Activated T-cell treated with anti-CD3 and anti-CD28 coated beads, Interleukin-2, amount 50 U/mL, for 72 hours (primary cell): Measurements from ENCODE around the gene MRPS14. TPM values are rescaled to one million over a fixed set of nuclear protein-coding genes. Genes with fewer than 3 reads are reported as not detected.
A peak's percentile ranks its signal among the peaks of the same experiment; 100 is the strongest.
"Not testable (repeated sequence)": the region's sequence is repeated elsewhere in the genome, so short reads cannot be mapped to it uniquely, and the experiment has no call there.

Experiments used
- ATAC-seq, 2 donors: fragments of 150-1000 bp; cut with Tn5 transposase; replicated peaks in 1 of 2; 2 replicates each; pipeline ENCODE4 v1.10.0; 2021; ENCODE audit warnings: moderate library complexity in 2 of 2, mild to moderate bottlenecking in 1 of 2
- DNase-seq, 2 donors: peaks; one replicate each; pipeline ENCODE4 v3.0.0; 2021 to 2022; ENCODE audit warnings: mixed read lengths in 1 of 2
- H3K27ac Mint-ChIP-seq: one replicate; pipeline ENCODE4 v1.8.0; 2022; ENCODE audit warnings: mild to moderate bottlenecking, moderate library complexity, mixed read lengths
- H3K27me3 Mint-ChIP-seq: one replicate; pipeline ENCODE4 v1.8.0; 2022; ENCODE audit warnings: low read depth, mixed read lengths
- H3K36me3 Mint-ChIP-seq, 2 donors: one replicate each; pipeline ENCODE4 v1.8.0; 2022; ENCODE audit warnings: mixed read lengths in 2 of 2, mild to moderate bottlenecking in 1 of 2; ENCODE audit not compliant: insufficient read depth in 2 of 2
- H3K4me1 Mint-ChIP-seq: one replicate; pipeline ENCODE4 v1.8.0; 2022; ENCODE audit warnings: low read depth, mixed read lengths
- H3K4me3 Mint-ChIP-seq, 2 donors: one replicate each; pipeline ENCODE4 v1.8.0; 2022; ENCODE audit warnings: mild to moderate bottlenecking in 2 of 2, mixed read lengths in 2 of 2, moderate library complexity in 2 of 2
- H3K9me3 Mint-ChIP-seq, 2 donors: one replicate each; pipeline ENCODE4 v1.8.0; 2022; ENCODE audit warnings: mixed read lengths in 2 of 2
- total RNA-seq, 2 donors: library from RNA; stranded (reverse); gene quantifications; one replicate each; pipeline ENCODE4 v1.2.3, GENCODE V29; 2022

MRPS14 gene
- total RNA-seq, result 10 to 100 TPM; 28.7 to 30.1 TPM

DNA sequence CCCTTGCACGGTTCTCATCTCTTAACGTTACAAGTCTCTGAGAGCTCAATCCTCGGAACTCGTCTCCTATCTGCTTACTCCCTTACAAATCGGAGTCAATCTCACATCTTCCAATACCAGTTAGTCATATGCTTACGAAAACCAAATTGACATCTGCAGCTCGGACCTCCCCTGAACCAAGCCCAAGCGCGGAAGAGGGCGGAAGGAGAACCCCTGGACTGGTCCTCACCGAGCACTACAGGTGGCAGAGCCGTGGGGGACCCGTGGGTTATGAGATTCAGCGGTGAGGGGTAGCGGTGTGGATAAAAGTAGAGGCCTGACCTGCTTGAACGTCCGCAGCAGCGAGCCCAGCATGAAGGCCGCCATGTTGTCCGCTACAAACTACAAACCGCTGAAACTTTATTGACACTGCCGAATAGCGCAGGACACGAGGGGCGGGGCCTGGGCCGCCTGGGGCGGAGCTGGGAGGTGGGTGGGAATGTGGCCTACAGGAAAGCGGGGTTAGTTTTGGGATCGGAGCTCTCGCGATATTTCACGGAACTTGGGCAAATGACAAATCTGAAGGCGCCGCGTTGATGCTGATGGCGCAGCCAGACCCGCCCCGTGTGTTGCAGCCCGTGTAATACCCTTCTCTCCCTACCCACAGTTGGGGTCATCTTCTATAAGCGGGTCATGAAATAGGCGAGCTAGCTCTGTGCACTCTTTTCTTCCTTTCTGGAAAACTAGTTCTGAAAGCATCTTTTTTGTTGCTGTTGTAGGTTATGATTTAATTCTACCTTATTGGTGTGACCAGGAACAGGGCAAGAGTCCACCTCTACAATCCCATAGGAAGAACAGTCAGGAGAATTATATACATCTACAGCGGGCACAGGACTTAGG is at the start of gene MRPS14:
Gene MRPS14 (minus strand): TSS at position 383 of the 879 bp plus-strand sequence. CDS start 17 bp downstream, at position 366.
- H3K27ac Mint-ChIP-seq, result peak within 1 kb of the TSS; percentile 98
- ATAC-seq (peak; percentile 87 to 92), DNase-seq (peak; percentile 97 to 98)
- H3K4me1 Mint-ChIP-seq, result peaks cover 29% of the 10 kb centered on the region
- H3K27me3 Mint-ChIP-seq, result no peaks in the 10 kb centered on the region
- peak within 1 kb of the TSS; percentile 92 for H3K4me3 Mint-ChIP-seq
- H3K36me3 Mint-ChIP-seq, result peaks cover 9 to 15% of the 10 kb centered on the region in 2 donors
- no peaks in the 10 kb centered on the region for H3K9me3 Mint-ChIP-seq

DNA sequence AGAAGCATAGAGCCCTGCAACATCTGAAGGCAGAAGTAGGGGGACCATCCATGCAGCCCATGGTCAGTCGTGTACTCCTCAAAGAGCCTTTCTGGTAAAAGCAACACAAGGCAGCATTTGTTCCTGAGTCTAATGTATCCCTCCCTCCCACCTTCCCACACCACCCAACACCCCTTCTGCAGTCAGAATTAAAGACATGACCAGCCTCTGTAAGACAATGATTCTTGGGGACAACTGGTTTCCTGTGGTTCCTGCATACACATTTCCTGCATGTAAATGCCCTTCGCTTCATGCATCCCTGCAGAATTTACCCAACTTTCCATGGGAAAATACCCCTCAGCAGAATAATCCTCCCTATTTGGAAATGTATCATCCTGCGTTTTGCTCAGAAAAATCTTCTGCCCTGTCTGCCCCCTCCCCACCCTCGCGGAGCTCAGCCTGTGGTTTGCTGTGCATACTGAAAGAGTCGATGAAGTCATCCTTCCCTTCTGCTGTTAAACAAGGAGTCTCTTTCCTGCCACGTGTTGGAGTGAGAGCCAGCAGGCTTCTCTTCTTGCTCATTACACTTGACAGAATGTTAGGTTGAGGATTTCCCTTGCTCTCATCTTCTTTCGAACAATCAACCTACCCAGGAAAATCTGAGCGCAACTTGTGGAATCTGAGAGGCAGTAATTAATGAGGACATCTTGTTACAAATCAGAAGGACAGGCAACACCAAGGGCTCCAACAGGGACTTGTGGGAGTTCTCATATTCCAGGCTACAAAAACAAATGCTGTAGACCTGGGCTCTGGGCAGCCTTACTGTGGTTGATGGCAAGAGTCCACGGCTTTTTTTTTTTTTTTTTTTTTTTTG is 49.1 kb upstream of the MRPS14 start:
- ATAC-seq (peak; percentile 87 to 90), DNase-seq (peak; percentile 29 to 41)
- no peaks in the 10 kb centered on the region for H3K27me3 Mint-ChIP-seq
- peaks cover 24% of the 10 kb centered on the region for H3K4me1 Mint-ChIP-seq
- peak overlapping the region; percentile 28 to 66 for H3K4me3 Mint-ChIP-seq
- H3K27ac Mint-ChIP-seq, result no peak overlapping the region
- H3K9me3 Mint-ChIP-seq, result no peaks in the 10 kb centered on the region
- H3K36me3 Mint-ChIP-seq, result no peaks in the 10 kb centered on the region

DNA sequence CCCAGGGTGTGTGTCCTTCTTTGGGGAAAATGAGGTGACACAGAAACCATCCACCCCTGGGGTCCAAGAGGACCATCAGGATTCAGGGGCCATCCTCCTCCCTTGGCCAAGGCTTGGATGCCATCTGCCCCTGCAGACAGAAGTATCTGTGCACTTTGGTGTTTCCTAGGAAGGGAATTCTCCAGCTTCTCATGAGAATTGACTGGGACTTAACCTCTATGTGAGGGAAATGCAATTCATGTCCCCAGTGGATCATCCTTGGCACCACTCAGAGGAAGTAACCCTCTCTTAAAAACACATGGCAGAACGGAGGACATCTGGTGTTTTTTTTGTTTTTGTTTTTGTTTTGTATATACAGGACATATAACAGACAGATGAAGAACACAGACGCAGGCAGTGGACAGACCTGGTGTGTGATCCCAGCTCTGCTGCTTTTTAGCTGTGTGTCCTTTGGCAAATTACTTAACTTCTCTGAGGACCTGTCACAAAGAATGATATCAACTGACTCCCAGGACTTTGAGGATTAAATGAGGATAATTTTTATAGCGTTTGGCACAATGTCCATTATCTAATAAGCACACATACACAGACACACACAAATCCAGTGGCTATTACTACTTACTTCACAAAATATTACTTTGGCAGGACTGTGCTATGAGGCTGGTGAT is 48.2 kb upstream of the MRPS14 start:
- H3K27ac Mint-ChIP-seq, result no peak overlapping the region
- no peak for DNase-seq
- H3K9me3 Mint-ChIP-seq, result no peaks in the 10 kb centered on the region
- H3K4me1 Mint-ChIP-seq, result peaks cover 24% of the 10 kb centered on the region
- H3K4me3 Mint-ChIP-seq, result no peak overlapping the region
- no peak for ATAC-seq
- no peaks in the 10 kb centered on the region for H3K36me3 Mint-ChIP-seq
- H3K27me3 Mint-ChIP-seq, result no peaks in the 10 kb centered on the region

- no peaks in the 10 kb centered on the region for H3K9me3 Mint-ChIP-seq
- no peaks in the 10 kb centered on the region for H3K36me3 Mint-ChIP-seq
- peaks cover 5% of the 10 kb centered on the region for H3K27me3 Mint-ChIP-seq
- H3K27ac Mint-ChIP-seq, result no peak overlapping the region
- no peak for ATAC-seq
- peaks cover 24% of the 10 kb centered on the region for H3K4me1 Mint-ChIP-seq
- H3K4me3 Mint-ChIP-seq, result no peak overlapping the region
- DNase-seq, result no peak
Observed at GRCh38 chr1:175070818-175071217, 47.6 kb upstream of the MRPS14 start.

GRCh38 chr1:175067362-175068106 is 44.3 kb upstream of the MRPS14 start, which contains the start of gene TNN:
Gene TNN, plus strand, starts transcription at chr1:175067833. Its CDS starts 9,586 bp downstream, at chr1:175077419.
- no peak within 1 kb of the TSS for H3K27ac Mint-ChIP-seq
- DNase-seq (no peak), ATAC-seq (no peak)
- H3K36me3 Mint-ChIP-seq, result no peaks in the 10 kb centered on the region
- H3K4me3 Mint-ChIP-seq, result no peak within 1 kb of the TSS
- no peaks in the 10 kb centered on the region for H3K9me3 Mint-ChIP-seq
- H3K27me3 Mint-ChIP-seq, result peaks cover 5% of the 10 kb centered on the region
- H3K4me1 Mint-ChIP-seq, result peaks cover 17% of the 10 kb centered on the region

GRCh38 chr1:175062858-175063257 is 39.6 kb upstream of the MRPS14 start:
- DNase-seq (no peak), ATAC-seq (no peak)
- Mint-ChIP-seq H3K27ac (no peak overlapping the region), H3K4me1 (no peaks in the 10 kb centered on the region), H3K27me3 (peaks cover 5% of the 10 kb centered on the region), H3K9me3 (no peaks in the 10 kb centered on the region), H3K36me3 (no peaks in the 10 kb centered on the region), H3K4me3 (no peak overlapping the region)

DNA sequence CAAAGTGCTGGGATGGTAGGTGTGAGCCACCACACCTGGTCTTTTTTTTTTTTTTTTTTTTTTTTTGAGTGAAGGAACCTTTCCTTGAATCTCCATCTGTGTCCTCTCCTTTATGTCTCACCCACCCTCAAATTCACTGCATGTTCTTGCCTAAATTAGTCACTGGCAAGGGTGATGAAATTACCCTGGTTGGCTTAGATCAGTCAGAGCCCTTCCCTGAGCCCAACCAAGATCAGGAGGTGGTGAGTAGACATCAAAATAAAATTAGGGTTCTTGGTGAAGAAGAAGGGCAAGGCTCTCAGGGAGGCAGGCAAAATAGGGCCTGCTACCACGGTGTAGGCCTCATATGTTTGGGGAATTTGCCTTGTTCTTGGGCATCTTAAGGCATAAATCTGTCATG is 39.1 kb upstream of the MRPS14 start:
- Mint-ChIP-seq H3K9me3 (no peaks in the 10 kb centered on the region), H3K4me3 (no peak overlapping the region), H3K27me3 (peaks cover 5% of the 10 kb centered on the region), H3K4me1 (no peaks in the 10 kb centered on the region), H3K27ac (no peak overlapping the region), H3K36me3 (no peaks in the 10 kb centered on the region)
- ATAC-seq, result peak; percentile 34 to 62
- DNase-seq, result no peak

GRCh38 chr1:175054736-175055135 is 31.5 kb upstream of the MRPS14 start:
- peaks cover 0 to 3% of the 10 kb centered on the region in 2 donors for H3K9me3 Mint-ChIP-seq
- no peak overlapping the region for H3K27ac Mint-ChIP-seq
- DNase-seq (no peak), ATAC-seq (no peak)
- peaks cover 9% of the 10 kb centered on the region for H3K27me3 Mint-ChIP-seq
- H3K36me3 Mint-ChIP-seq, result peaks cover 0 to 2% of the 10 kb centered on the region in 2 donors
- H3K4me1 Mint-ChIP-seq, result no peaks in the 10 kb centered on the region
- H3K4me3 Mint-ChIP-seq, result no peak overlapping the region

DNA sequence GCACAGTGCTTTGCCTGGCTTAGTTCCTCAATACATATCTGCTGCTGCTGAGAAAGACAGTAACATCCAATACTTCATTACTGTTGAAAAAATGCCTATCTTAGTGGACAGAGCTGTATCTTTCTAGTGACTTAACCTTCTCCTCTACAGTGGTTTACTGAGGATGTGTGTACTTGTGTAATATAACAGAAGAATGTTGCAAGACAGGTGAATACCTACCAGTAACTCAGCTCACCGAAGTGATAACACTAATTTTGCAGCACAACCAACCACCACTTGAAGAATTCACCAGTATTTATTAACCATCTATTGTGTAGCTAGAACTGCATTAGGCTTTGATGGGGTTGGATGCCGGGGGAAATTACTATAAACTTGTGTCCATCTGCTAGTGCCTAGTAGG is 27.8 kb upstream of the MRPS14 start:
- no peaks in the 10 kb centered on the region for H3K36me3 Mint-ChIP-seq
- no peak overlapping the region for H3K27ac Mint-ChIP-seq
- ATAC-seq (no peak), DNase-seq (no peak)
- no peaks in the 10 kb centered on the region for H3K9me3 Mint-ChIP-seq
- no peaks in the 10 kb centered on the region for H3K4me1 Mint-ChIP-seq
- peaks cover 33% of the 10 kb centered on the region for H3K27me3 Mint-ChIP-seq
- no peak overlapping the region for H3K4me3 Mint-ChIP-seq

GRCh38 chr1:175045519-175045918 is 22.3 kb upstream of the MRPS14 start:
- DNase-seq (no peak), ATAC-seq (no peak)
- no peaks in the 10 kb centered on the region for H3K9me3 Mint-ChIP-seq
- no peak overlapping the region for H3K4me3 Mint-ChIP-seq
- peaks cover 24% of the 10 kb centered on the region for H3K27me3 Mint-ChIP-seq
- no peaks in the 10 kb centered on the region for H3K4me1 Mint-ChIP-seq
- no peak overlapping the region for H3K27ac Mint-ChIP-seq
- no peaks in the 10 kb centered on the region for H3K36me3 Mint-ChIP-seq

- Mint-ChIP-seq H3K27ac (no peak overlapping the region), H3K4me1 (no peaks in the 10 kb centered on the region), H3K27me3 (peaks cover 27% of the 10 kb centered on the region), H3K36me3 (no peaks in the 10 kb centered on the region), H3K4me3 (no peak overlapping the region), H3K9me3 (no peaks in the 10 kb centered on the region)
- DNase-seq (no peak), ATAC-seq (no peak)
Observed at GRCh38 chr1:175045097-175045496, 21.9 kb upstream of the MRPS14 start.

- H3K9me3 Mint-ChIP-seq, H3K27ac Mint-ChIP-seq, ATAC-seq, H3K36me3 Mint-ChIP-seq, DNase-seq, H3K4me1 Mint-ChIP-seq, H3K4me3 Mint-ChIP-seq: not testable (repeated sequence)
- peaks cover 28% of the 10 kb centered on the region for H3K27me3 Mint-ChIP-seq
Observed at GRCh38 chr1:175044591-175044990, 21.4 kb upstream of the MRPS14 start.
